Nucleus accumbens (tissue), 56 donors: Measurements from ENCODE around the gene OTOG.

ENCODE experiments used
- DNase-seq, 56 donors: peaks; one replicate each; lab custom pipeline; 2025; lab: John Stamatoyannopoulos, UW

OTOG gene

DNA sequence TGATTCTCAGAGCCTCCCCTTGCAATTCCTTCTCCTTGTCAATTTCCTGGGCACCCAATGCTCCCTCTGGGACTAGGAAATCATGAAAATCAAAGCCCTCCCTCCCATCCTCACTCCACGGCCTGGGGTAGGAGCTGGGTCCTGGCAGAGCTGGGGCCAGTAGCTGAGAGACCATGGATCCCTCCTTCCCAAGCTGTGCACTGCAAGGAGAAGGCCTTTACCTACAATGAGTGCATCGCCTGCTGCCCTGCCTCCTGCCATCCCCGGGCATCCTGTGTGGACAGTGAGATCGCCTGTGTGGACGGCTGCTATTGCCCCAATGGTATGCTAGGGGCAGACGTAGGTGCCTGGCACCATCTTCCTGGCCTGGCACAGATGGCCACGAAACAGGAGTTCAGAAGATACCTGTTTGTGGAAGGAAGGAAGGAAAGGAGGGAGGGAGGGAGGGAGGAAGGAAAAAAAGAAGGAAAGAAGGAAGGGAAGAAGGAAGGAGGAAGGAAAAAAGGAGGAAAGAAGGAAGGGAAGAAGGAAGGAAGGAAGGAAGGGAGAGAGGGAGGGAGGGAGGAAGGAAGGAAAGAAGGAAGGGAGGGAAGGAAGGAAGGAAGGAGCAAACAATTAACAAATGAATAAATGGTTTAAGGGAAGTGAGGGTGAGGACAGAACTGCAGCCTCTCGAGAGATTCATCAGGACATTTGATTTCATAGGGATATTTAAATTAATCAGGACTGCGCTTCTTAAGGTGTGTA lies 12.5 kb downstream of the OTOG start:
- no peak for DNase-seq

DNA sequence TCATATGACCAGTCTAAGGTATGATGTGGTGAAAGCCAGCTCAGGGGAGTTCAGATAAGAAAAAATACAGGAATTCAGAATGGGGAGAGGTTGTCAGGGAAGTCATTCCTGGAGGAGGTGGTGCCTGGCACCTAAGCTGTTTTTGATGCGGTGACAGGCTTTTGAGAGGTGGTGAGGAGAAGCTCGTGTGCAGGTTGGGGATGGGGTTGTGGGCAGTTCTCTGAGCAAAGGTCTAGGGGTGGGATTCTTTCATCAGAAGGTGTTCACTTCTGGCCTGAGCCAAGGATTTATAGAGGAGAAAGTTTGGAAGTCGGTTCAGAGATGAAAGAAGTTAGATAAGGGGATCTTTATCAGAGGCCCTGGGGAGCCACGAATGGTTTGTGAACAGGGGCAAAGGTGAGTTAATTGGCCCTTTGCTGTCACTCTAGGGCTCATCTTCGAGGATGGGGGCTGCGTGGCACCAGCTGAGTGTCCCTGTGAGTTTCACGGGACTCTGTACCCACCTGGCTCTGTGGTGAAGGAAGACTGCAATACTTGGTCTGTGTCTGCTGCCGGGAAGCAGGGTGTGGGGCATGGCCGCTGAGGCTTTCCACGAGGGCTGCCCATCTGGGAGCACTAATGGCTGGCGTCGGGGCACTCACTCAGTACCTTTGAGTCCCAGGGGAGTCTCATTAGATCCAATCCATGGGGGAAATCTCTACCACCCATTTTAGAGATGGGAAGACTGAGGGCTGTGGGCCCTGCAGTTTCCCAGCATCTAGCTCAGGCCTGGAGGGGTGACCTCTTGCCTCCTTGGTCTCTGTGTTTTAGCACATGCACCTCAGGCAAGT lies 13.4 kb downstream of the OTOG start:
- DNase-seq, result no peak

DNA sequence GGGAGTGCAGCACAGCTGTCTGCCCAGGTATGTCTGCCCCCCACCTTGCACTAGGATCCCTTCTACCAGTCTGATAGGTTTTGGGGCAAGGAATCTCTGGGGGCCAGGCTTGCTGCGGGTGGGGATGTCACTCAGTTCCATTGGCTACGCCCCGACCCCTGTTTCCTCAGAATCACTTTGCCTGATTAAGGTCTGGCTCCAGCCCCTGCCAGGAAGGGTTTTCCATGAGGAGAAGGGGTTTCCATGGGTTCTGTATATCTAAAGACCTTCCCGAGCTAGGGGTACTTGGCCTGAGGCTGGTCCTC lies 14.0 kb downstream of the OTOG start:
- DNase-seq, result no peak

DNA sequence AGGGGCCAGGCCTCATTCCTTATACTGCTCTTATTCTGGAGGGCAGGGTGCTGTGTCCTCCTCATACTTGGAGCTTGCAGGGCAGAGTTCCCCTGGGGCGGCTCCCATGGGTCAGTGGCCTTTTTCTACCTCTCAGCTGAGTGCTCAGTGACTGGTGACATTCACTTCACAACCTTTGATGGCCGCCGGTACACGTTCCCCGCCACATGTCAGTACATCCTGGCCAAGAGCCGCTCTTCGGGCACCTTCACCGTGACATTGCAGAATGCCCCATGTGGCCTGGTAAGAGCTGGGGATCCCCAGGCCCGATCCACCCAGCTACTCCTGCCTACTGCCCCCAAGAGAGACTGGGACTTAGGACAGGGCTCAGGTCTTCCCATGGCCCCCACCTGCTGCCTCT lies 14.5 kb downstream of the OTOG start:
- no peak for DNase-seq

DNA sequence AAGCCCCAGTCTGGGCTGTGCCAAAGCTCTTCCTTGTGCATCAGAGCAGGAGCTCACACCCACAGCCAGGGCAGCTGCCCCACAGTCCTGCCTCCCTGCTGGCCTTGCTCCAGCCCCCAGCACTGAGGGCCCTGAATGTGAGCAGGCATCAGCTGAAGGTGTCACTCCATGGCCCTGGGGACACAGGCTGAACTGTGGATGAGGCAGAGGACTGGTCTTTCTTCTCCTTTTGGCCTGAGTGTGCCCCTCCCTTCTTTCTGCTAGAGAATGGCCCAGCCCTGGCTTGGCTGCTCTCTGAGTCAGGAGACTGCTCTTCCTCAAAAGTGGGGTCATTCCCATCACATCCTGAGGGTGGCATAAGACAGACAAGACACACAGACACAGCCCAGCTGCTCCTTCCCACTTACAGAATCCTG lies 16.2 kb downstream of the OTOG start:
- no peak for DNase-seq

DNA sequence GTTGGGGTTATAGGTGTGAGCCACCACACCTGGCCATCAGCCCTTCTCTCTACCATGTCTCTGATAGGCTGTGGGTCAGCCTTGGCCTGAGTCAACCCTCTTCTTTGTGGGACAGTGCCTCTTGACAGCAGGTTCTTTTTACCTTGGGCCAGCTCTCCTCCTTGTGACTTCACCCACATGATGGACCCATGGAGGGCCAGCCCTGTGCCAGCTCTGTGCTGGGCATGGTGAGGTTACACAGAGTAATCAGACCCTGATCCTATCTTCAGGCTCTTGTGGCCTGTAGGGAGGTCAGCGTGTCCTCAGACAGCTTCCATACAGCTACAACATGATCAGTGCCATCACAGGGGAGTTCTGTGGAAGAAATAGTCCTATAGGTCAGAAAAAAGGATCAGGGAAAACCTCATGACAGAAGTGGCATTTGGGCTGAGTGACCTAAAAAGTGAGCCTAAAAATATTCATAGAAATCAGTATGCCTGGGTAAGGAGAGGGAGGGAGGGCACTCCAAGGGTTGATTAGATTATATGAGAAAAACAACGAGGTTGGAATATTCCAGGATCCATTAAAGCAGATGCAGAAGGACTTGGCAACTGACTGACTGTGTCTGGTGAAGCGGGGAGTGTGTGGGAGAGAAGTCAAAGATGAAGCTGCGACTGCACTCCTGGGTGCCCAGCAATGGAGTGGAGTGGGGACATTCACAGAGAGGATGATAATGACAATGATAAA lies 17.1 kb downstream of the OTOG start:
- DNase-seq, result no peak

DNA sequence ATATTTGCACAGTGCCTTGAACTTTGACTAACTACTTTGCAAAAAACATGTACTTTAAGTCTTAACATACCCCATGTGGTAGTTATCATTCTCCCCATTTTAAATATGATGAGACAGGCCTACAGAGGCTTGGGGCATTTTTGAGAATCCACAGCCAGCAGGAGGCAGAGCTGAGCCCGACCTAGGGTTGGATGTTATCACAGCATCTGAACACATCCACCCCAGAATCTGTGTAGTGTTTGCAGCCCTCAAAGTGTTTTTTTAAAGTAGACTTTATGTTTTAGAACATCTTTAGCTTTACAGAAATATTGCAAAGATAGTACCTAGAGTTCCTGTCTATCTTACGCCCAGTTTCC lies 17.6 kb downstream of the OTOG start:
- no peak for DNase-seq

DNA sequence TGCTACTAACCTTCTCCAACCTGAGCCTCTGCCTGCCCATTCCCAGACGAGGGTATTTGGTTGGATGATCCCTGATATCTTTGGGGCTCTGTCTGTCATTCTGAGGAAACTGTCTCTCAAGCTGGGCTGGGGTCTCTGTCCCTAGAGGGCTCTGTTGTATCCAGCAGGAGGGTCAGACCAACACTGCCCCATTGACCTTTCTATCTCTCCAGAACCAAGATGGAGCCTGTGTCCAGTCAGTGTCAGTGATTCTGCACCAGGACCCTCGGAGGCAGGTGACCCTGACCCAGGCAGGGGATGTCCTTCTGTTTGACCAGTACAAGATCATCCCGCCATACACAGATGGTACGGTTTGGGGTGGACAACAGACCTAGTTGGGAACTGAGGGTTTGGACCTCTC lies 21.9 kb downstream of the OTOG start:
- DNase-seq, result no peak

DNA sequence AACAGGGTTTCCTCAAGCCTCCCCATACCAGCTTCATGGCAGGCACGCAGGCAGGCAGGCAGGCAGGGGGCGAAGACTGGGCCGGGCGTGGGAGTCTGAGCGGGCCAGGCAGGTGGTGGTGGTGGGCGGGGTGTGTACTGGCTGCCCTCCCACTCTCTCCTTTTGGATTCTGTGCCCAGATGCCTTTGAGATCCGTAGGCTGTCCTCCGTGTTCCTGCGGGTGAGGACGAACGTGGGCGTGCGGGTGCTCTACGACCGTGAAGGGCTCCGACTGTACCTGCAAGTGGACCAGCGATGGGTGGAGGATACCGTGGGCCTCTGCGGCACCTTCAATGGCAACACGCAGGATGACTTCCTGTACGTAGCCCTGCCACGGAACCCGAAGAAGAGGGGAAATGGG lies 23.0 kb downstream of the OTOG start:
- no peak for DNase-seq

DNA sequence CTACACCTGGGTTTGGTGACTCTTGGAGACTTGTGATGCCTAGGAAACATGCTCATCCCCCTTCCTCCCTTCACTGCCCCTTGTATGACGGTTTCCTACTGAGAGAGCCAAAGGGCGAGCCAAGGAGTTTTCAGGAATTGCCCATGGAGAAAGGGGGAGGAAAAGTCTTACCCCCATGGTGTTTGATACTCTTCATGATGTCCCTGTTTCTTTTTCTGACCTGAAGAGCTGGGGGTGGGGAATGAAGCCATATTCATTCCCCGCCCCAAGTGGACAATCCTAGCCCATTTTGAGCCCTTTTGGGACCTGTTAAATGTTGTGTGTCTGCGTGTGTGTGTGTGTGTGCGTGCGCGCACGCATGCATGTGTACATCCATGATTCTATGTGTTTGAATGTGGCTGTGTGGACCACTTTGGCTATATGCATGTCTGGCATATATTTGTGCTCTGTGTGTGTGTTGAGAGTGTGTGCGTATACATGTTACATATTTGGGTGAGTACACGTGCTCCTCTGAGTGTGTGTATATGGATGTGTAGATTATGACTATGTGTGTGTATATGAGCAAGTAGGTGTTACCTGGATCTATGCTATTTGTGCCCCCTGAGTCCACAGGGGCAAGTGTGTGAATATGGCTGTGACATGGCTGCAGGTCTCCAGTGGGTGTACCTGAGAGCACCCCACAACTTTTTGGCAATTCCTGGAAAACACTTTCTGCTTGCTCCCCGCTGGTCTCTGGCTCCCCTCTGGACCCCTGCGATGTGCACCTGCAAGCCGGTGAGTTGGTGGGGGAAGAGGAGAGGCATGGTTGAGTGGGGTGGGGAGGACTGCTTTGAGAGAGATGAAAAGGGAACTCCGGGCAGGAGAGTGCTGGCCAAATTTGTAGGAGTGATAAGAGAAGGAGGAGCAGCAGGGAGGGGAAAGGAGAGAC lies 24.6 kb downstream of the OTOG start:
- DNase-seq, result no peak

DNA sequence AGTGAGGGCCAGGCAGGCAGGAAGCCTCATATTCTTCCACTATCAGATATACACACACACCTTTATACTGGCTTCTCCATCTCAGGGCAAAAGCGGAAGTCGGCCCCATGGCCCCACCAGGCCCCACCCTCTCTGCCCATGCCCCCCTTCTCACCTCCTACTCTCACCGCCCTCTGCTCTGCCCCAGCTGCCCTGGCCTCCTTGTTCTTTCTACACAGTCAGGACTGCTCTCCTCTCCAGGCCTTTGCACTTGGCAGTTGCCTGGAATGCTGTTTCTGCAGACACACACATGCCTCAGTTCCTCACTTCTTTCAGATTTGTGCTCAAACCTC lies 25.3 kb downstream of the OTOG start:
- DNase-seq, result no peak

DNA sequence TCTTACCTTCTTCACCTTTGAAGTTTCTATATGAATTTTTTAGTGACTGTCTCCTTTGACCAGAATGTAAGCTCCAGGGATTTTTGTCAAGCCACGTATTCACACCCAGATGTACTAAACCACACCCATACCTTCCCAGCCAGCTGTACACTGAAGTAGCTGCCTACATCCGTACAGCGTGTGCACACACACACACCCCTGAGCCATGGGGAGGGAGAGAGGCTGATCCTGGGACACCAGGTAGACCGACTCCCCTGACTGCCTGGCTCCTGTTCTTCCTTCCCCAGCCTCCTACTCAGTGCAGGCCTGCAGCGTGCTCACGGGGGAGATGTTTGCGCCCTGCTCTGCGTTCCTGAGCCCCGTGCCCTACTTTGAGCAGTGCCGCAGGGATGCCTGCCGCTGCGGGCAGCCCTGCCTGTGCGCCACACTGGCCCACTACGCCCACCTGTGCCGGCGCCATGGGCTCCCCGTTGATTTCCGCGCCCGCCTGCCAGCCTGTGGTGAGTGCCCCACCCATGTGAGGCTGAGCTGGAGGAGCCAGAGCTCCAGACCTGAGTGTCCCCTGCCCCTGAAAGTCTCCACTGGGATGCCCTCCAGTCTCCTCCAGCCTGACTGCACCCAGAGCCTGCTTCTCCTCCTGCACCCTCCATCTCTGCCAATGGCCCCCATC lies 25.9 kb downstream of the OTOG start:
- no peak for DNase-seq

DNA sequence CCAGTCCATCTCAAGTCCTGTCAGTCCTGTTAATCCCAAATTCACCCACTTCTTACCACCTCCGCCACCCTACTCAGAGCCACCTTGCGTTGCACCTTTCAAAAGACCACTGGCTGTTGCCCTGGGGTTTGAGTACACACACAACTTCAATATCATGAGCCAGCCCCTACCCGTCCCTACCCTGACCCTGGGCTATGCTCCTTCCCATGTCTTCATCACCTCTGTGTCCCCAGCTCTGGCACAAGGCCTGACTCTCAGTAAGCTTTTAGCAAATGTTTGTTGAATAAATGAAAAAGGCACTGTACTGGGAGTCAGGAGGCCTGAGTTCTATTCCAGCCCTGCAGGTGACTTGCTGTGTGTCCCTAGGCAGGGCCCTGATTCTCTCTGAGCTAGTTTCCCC lies 26.5 kb downstream of the OTOG start:
- no peak for DNase-seq

DNA sequence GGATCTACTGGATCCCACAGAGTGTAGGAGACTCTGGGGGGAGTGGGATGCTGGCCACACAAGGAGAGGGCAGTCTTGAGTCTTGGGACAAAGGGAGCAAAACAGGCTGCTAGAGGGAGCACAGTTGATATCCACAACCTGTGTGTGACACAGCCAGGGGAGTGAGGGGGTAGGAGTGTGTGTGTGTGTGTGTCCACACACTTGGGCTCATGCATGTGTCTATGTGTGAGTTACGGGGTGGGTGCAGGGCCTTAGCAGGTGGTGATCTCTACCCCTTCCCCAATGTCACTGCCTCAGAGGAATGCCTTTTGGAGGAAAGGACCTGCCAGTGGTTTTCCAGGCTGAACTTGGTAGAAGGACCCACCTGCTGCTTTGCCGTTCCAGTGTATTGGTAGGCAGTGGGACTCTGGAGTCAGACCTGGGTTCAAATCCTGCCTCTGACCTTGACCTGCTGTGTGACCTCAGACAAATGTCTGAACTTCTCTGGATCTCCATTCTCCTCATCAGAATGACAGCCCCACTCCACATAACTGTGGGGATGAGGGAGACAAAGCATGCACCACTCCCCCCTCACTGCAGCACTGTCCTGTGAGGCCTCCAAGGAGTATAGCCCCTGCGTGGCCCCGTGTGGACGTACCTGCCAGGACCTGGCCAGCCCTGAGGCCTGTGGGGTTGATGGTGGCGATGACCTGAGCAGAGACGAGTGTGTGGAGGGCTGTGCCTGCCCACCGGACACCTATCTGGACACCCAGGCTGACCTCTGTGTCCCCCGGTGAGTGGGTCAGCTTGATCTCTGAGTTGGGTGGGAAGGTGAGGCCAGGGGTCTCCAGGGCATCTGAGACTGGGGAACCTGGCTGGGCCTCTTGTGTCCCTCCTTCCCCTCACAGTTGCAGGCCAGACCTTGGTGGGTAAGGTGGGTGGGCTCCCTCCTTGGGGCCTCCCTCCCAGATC lies 27.4 kb downstream of the OTOG start:
- no peak for DNase-seq

DNA sequence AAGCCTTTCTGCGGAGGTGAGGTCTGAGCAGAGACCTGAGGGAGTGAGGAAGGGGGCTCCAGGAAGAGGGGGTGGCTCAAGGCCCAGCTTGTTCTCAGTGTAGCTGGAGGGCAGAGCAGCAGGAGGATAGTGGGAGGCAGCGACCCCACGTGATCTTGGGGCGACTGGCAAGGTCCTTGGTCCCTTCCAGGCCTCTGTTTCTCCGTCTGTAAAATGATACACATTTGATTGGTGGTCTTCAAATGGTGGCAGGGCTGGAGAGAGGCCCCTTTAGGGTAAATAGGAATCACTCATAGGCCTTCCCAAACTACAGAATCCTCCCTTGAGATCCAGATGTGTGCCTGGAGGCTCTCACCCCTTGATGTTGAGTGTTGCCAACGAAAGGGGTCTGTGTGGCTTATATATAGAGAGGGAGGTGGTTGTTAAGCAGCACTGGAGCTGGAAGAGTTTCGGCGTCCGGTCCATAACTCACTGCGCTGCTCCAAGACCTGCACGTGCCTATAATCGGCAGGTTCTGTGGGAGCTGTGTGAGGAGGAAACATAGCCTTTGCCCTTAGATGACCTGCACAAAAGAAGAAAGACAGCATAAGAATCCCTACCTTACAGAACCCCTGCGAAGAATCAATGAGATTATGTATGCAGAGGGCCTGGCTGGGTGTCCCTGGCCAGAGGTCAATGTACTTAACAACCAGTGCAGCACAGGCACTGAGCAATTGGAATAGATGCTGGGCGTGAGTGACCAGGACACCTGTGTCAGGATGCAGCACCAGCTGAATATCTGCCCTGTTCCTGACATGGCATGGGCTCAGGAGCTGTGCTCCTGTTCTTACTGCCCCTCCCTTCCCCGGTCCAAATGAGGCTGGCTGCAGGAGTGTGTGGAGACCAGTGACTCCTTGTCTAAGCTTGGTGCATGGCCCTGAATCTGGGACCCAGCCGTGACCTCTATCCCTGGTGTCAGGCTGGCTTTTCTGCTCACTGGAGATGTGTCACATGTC lies 28.7 kb downstream of the OTOG start:
- no peak for DNase-seq

DNA sequence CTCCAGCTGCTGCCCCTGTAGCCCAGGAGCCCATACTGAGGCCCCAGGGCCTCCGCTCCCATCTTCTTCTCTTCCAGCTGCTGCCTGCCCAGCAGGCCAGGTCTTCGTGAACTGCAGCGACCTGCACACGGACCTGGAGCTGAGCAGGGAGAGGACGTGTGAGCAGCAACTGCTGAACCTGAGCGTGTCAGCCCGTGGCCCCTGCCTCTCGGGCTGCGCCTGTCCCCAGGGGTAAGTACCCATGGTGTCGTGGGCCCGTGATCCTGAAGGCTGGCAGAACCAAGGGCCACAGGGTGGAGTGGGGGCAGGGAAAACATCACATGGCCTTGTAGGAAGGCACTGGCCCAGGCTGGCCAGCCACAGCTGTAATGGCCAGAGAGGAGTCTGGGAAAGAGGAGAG lies 31.2 kb downstream of the OTOG start:
- DNase-seq, result no peak

DNA sequence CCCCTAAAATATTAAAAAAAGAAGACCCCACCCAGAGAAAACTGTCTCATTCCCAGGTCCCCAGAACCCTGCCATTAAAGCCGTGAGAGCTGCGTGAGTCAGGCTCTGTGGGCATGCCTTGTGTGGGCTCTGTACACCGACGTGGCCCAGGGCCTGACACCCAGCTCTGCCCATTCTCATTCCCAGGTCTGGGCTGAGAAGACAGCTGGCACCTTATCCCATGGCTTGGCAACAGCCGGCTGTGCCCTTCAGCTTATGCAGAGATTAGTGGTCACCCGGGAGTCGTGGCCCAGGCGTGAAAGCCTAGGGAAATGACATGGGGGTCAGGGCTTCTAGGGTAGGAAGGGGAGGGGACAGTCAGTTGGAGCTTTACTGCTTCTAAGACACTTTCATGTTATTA lies 31.9 kb downstream of the OTOG start:
- DNase-seq, result no peak

DNA sequence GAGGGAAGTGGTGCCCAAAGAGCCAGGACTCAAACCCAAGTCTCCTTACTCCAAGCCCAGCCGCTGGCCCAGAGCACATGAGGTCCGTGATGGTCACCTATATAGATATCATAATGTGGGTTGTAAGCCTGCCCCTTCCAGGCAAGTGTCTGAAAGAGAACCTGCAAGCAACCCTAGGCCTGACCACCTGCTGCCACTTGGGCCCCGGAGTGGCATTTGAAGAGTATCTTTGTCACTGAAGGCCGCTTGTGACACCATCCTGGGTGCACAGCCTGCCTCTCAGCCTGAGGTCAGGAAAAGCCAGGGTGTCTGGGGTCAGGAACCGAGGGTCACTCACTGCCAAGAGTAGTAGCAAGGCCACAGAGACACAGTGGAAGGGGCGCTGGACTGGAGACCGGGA lies 32.4 kb downstream of the OTOG start:
- DNase-seq, result no peak
